Sigmoid colon (tissue), 4 donors: ENCODE measurements around the gene SNAP29.

Experiments used
- EP300 ChIP-seq, 4 donors: sonication (generic); formaldehyde crosslinking; IDR thresholded peaks; one replicate each; pipeline ENCODE4 v1.6.1; 2017; ENCODE audit warnings: antibody characterized with exemption in 4 of 4
- POLR2A ChIP-seq, 2 donors: fragments of 450-650 bp; IDR thresholded peaks; one replicate each; pipeline ENCODE4 v1.6.1; 2016; ENCODE audit warnings: antibody characterized with exemption in 2 of 2, mild to moderate bottlenecking in 2 of 2, moderate library complexity in 2 of 2
- POLR2AphosphoS5 ChIP-seq, 4 donors: sonication (generic); formaldehyde crosslinking; IDR thresholded peaks; one replicate each; pipeline ENCODE4 v1.6.1; 2017; ENCODE audit warnings: antibody characterized with exemption in 4 of 4
- TF ChIP-seq, protein P1 (sequence below), 4 experiments: fragments of 450-650 bp in 3 of 4; fragments of 200-600 bp in 1 of 4; IDR thresholded peaks; one replicate each; pipeline ENCODE4 v1.5.1; 2016 to 2019; ENCODE audit warnings: antibody characterized with exemption in 4 of 4, mild to moderate bottlenecking in 3 of 4, moderate library complexity in 2 of 4

GRCh38 chr22:20933910-20934309 is 75.1 kb downstream of the SNAP29 start:
- TF ChIP-seq, protein P1, sequence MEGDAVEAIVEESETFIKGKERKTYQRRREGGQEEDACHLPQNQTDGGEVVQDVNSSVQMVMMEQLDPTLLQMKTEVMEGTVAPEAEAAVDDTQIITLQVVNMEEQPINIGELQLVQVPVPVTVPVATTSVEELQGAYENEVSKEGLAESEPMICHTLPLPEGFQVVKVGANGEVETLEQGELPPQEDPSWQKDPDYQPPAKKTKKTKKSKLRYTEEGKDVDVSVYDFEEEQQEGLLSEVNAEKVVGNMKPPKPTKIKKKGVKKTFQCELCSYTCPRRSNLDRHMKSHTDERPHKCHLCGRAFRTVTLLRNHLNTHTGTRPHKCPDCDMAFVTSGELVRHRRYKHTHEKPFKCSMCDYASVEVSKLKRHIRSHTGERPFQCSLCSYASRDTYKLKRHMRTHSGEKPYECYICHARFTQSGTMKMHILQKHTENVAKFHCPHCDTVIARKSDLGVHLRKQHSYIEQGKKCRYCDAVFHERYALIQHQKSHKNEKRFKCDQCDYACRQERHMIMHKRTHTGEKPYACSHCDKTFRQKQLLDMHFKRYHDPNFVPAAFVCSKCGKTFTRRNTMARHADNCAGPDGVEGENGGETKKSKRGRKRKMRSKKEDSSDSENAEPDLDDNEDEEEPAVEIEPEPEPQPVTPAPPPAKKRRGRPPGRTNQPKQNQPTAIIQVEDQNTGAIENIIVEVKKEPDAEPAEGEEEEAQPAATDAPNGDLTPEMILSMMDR (IDR thresholded peaks at IDR 0.05) = no peak
- TF ChIP-seq POLR2A (IDR thresholded peaks at IDR 0.05) (no peak), POLR2AphosphoS5 (IDR thresholded peaks at IDR 0.05) (no peak), EP300 (IDR thresholded peaks at IDR 0.05) (no peak)
